GM13976 (cell line): ENCODE results near the gene SRP9.

ENCODE experiments used
- DNase-seq: peaks from one replicate; pipeline ENCODE4 v3.0.0; 2012; ENCODE audit warnings: low spot score
- CTCF ChIP-seq: IDR thresholded peaks from 2 replicates; pipeline ENCODE4 v1.5.1; 2012; ENCODE audit warnings: borderline replicate concordance, mild to moderate bottlenecking; ENCODE audit not compliant: insufficient read depth; ENCODE audit errors: extremely low read depth, missing control alignments, control extremely low read depth
- in situ Hi-C: fragments of 300-500 bp; cut with MboI; formaldehyde crosslinking; loops from one replicate; pipeline ENCODE4 v1.12.0; 2022; ENCODE audit warnings: low sequenced_read_pairs, mixed read lengths, inconsistent platforms; ENCODE audit not compliant: unreplicated experiment

SRP9 gene, protein sequence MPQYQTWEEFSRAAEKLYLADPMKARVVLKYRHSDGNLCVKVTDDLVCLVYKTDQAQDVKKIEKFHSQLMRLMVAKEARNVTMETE

DNA sequence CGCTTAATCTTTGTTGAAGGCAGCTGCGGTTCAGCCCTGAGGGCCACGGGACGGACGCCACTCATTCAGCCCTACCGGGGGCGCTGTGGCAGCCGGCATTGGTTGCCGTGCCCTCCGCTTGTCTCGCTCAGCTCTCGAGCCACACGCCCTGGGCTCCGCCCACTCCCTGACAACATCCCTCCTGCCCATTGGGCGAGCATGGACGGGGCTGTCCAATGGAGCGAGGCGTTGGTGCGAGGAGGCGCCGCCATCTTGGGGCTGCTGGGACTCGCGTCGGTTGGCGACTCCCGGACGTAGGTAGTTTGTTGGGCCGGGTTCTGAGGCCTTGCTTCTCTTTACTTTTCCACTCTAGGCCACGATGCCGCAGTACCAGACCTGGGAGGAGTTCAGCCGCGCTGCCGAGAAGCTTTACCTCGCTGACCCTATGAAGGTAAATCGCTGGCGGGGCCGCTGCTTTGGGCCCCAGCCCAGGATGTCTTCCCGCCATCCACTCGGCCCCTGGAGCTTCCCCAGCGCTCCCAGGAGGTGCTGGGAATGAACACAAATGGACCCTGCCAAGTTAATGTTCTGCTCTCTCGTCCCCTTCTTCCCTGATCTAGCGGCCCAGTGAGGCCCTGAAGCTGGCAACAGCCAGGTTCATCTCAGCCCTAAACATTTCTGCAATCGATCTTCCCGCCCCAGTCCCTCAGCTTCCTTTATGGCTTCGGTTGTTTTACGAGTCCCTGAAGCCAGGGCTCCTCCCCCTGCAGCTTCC lies at the start of gene SRP9:
Gene SRP9, plus strand, starts transcription at position 244 of the 754 bp plus-strand sequence. Its CDS starts 115 bp downstream, at position 359.
- in situ Hi-C loops = loop anchor here (10.0 kb wide), 1 partner anchor 303 kb away; no protein-coding TSS in a partner anchor
- TF ChIP-seq CTCF = peak; percentile 93
- peak; percentile 97 for DNase-seq

DNA sequence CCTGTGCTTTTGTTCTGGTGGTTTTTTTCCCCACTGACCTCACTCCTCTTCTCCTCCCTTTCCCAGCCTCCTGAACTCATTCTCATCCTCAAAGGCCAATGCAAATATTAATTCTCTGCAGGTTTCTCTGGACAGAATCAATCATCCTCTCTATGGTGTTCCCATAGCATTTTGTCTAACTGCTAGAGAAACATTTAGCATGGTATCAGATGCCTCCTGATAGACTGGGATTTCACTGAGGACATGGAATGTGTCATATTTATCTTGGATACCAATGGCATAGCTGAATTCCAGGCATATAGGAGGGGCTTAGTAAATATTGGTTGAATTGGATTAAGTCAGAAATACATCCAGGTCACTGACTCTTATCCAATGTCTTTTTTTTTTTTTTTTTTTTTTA lies 46.1 kb upstream of the SRP9 start:
- TF ChIP-seq CTCF = no peak
- in situ Hi-C loops = no loop called here

DNA sequence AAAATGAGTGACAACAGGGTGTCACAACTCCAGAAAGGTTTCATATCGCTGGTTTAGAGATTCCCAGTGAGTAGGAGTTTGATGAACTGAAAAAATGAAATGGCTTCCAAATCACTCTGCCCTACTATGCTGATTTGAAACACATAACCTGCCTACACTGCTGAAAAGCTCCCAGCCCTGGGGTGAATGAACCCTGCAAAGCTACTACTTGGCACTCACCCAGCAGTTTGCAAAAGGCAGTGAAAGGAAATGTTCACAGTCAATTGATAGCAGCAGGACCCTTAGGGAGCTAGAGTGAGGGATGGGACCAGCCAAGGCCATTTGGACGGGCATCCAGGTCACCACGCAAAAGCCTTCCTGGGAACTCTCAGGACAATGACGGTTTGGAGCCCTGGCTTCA lies 44.4 kb upstream of the SRP9 start:
- in situ Hi-C loops = no loop called here
- no peak for DNase-seq
- TF ChIP-seq CTCF = no peak

More for the DNA sequence above, 46.1 kb upstream of the SRP9 start:
- no peak for DNase-seq

DNA sequence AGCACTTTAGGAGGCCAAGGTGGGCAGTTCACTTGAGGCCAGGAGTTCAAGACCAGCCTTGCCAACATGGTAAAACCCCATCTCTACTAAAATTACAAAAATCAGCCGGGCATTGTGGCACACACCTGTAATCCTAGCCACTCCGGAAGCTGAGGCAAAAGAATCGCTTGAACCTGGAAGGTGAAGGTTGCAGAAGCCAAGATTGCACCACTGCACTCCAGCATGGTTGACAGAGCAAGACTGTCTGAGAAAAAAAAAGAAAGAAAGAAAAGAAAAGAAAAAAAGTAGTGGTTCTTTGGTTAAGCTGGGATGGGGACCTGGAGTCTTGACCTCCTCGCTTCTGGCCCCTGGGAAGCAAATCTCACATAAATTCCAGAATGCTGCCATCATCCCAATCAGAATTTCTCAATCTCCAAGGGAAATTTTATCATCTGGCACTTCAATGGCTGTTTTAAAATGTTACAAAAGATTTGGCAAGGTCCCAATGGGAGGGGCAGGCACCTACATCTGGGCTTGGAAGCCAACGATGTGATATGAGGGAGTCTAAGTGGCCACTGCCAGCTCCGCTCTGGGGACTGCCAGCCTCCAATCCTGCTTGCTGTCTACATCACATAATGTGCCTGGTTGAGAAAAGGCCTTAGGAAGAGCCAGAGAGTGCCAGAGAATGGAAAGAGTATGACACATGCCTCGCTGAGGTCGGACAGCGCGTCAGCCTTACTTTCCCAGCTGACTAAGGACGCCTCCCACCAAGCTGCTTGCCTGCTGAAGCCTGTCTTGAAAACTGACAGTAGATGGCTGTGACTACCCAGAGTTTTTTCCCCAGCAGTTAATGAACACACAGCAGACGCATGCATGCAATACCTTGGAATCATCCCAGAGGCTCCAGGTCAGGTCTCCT lies 42.1 kb upstream of the SRP9 start:
- in situ Hi-C loops = no loop called here
- no peak for DNase-seq
- TF ChIP-seq CTCF = no peak

DNA sequence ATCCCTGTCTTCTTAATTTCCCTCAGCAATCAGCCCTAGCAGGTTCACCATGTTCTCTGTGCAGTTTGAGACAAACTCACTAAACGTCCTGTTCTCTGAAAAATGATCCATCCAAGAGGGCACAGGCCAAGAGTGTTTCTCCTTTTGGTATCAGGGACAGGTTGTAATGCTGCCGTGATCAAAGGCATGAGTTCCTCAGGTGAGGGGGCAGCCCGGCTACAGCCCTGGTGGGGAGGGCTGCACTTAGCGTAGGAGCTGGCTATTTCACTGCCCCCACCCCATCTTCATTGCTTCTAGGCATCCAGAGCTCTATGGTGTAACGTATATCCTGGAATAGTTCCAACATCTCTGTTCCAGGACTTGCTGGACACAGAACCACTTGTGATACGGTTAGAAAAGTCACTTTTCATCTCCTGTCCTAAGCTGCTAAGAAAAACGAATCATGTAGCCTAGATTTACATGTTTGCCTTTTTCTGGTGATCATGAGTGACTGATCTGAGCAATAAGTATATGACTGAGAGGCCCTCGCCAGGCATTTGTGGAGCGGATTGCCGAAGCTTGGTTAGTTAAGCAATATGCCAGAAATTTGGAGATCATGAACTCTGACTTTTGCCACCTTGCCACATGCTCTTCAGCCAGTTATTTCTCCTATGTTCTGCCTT lies 41.1 kb upstream of the SRP9 start:
- no peak for DNase-seq
- in situ Hi-C loops = no loop called here
- no peak for TF ChIP-seq CTCF

DNA sequence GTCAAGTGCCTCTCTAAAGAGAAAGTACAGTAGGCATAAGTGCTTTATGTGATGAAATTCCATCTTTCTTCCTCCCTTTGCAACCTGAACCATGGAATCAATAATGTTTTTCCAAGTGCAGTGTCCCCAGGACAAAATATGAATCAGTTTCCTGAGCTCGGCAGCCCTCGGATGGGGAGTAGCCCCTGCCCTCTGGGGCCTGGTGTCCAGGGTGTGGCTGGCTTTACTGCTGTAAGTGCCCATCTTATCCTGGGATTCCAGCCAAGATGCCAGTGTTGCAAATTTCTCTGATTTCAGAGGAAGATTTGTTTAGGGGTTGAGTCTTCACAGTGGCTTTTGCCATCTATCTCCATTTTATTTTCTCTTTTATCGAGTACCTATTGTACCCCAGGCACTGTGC lies 40.5 kb upstream of the SRP9 start:
- in situ Hi-C loops = no loop called here
- no peak for DNase-seq
- TF ChIP-seq CTCF = no peak
